ENCODE results near the gene ARHGAP30.
A peak's percentile ranks its signal among the peaks of the same experiment; 100 is the strongest.
"Not testable (repeated sequence)": the region's sequence is repeated elsewhere in the genome, so short reads cannot be mapped to it uniquely, and the experiment has no call there.

ARHGAP30 gene

DNA sequence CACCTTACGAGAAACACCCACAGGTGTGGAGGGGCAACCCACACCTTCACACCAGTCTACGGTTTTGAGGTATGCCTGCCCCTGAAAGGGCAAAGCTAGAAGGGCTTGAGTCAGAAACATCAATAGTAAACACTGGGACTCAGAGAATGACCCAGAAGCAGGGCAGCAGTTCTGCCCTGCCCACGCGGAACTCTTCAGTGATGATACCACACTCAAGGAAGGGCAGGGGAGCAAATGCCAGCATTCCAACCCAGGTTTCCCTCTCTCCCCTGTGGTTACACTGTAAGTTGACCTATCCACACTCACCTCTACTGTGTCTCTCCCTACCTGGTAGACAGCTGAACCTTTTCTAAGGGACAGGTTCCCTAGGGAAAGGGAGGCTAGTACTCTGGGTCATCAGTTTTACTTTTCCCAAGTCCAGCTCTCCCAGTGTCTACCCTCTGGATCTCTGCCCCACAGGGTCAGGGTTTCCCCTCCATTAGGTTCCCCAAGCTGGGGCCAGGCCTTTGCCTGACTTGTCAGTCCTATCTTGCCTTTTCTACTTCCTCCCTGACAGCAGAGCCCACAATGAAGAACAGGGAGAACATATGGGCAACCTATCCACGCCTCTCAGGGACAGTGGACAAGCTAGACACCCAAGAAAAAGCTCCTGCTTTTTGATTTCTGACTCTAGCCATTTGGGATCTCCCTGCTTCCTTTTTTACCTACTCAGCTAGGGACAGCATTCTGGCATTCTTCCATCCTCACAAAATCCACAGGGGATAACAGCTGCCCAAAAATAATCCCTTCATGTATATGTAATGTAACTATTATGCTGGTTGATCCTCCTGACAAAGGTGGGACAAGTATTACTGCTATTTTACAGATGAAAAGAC, 51.7 kb downstream of the ARHGAP30 start:
- FAIRE-seq, result no peak
- DNase-seq (ENCODE audit: low spot score), result no peak

DNA sequence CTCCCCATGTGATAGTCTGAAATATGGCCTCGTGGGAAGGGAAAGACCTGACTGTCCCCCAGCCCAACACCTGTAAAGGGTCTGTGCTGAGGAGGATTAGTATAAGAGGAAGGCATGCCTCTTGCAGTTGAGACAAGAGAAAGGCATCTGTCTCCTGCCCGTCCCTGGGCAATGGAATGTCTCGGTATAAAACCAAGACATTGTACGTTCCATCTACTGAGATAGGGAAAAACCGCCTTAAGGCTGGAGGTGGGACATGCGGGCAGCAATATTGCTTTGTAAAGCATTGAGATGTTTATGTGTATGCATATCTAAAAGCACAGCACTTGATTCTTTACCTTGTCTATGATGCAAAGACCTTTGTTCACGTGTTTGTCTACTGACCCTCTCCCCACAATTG, 52.5 kb downstream of the ARHGAP30 start:
- DNase-seq (ENCODE audit: low spot score); FAIRE-seq: not testable (repeated sequence)

DNA sequence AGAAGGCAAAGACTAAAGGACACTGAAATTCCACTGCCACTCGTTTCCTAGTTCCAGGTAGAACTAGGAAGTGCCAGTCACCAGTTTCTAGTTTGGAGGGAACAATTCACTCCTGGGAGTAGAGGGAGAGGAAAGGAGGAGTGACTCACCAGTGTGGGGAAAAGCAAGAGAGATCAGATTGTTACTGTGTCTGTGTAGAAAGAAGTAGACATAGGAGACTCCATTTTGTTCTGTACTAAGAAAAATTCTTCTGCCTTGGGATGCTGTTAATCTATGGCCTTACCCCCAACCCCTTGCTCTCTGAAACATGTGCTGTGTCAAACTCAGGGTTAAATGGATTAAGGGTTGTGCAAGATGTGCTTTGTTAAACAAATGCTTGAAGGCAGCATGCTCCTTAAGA, 53.0 kb downstream of the ARHGAP30 start:
- not testable (repeated sequence) for FAIRE-seq

DNA sequence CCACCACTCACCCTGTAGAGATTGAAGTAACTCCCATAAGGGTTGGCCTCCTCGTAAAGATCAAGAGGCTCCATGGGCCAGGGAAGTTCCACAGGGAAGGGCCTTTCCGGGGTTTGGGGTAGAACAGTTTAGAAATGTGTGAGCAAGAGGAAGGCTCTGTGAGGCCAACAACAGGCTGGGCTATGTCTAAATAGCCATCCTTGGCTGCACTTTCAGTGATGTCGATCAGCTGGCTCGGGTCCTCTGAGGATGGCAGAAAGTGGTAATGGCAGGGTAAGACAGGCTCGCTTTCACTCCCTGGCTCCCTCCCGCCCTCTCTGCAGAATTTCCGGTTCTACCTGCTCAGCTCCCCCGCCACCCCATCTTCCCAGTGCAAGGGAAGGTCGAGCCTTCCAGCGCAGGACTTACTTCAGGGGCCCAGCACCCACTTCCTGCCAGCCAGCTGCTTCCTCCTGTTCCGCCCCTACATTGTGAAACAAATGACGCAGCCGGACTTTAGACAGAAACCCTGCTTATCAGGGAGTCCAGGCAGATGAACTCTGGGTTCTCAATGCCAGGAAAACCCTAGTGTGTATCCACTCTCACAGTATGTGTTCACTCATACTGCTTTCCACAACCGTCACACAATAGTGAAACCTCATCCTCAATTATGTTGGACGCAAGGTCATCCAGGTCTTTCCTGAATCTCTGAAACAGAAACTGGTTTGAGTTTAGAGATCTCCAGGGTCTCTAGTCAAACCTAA, 56.0 kb downstream of the ARHGAP30 start:
- peak; percentile 55 for DNase-seq (ENCODE audit: low spot score)
- no peak for FAIRE-seq

More for the DNA sequence above, 53.0 kb downstream of the ARHGAP30 start:
- DNase-seq (ENCODE audit: low spot score), result not testable (repeated sequence)

DNA sequence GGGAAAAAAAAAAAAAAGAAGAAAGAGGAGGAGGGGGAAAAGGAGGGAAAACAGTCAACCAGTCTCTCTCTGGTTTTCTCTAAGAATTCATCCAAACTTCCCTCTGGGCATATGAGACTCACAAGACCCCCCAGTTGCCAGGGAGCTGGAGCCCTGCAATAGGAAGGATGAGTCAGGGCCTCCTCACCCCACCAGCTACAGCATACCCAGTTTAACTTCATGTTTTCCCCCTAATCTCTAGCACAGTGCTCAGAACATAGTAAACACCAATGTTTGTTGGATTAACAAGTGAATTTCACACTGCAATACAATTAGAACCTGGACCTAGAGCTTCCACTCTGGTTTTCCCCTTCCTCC, 56.6 kb downstream of the ARHGAP30 start:
- FAIRE-seq (no peak), DNase-seq (ENCODE audit: low spot score) (no peak)

DNA sequence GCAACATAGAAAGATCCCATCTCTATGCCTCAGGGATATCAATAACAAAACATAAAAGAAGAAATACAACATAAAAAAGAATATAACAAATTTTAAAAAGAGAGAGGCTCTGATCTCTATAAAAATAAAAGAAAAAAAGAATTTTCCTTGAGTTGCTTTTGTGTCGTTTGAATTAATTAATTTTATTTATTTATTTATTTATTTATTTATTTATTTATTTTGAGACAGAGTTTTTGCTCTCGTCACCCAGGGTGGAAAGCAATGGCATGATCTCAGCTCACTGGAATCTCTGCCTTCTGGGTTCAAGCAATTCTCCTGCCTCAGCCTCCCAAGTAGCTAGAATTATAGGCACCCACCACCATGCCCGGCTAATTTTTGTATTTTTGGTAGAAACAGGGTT, 57.3 kb downstream of the ARHGAP30 start:
- FAIRE-seq, result no peak
- no peak for DNase-seq (ENCODE audit: low spot score)

DNA sequence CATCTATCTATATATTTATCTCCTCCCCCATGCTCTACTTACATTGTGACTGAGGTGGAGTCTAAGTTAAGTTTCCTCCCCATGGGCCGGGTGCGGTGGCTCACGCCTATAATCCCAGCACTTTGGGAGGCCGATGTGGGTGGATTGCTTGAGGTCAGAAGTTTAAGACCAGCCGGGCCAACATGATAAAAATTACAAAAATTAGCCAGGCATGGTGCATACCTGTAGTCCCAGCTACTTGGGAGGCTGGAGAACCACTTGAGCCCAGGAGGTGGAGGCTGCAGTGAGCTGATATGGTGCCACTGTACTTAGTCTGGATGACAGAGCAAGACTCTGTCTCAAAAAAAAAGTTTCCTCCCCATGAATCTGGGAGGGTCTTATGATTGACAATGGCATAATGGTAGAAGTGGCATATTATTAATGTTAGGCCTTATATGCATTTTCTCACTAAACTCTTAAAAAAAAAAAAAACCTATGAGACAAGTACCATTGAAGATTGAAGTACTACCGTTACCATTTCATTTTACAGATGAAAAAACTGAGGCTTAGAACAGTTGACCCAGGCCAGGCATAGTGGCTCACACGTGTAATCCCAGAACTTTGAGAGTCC, 60.0 kb downstream of the ARHGAP30 start:
- FAIRE-seq (no peak), DNase-seq (ENCODE audit: low spot score) (no peak)

DNA sequence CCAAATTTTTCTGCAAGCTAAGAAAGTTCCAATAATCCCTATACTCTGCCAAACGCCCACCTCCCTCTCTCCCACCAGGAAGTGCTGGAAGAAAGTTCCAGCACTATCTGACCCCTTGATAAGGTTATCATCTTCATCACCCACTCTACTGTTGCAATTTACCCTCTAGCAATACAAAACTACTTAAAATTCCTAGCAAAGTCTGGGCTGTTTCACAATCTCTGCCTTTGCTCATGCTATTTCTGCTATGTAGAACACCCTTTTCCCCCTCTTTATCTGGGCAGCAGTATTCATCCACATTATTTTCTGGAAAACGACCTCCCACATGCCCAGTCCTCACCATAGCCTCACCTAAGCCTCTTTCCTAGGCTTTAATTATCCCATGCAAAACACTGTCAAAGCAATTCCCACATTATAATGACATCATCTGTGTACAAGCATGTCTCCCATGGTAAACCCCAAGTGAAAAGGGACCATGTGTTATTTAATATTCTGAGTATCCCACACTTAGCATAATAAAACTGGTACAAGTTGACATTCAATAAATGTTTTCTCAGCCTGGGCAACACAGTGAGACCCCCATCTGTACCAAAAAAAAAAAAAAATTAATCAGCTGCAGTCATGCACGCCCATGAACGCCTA, 60.7 kb downstream of the ARHGAP30 start:
- DNase-seq (ENCODE audit: low spot score) (no peak), FAIRE-seq (no peak)

DNA sequence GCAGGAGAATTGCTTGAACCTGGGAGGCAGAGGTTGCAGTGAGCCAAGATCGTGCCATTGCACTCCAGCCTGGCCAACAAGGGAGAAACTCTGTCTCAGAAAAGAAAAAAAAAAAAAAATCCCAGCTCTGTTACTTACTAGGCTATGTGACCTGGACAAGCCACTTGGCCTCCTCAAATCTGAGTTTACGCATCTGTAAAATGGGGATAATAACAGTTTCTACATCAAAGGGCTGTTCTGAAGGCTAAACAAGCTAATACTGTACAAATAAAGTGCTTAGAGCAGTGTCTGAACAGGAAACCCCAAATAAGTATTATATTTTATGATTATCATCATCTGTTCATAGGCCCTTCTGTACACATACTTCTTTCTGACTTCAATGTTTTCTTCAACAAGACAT, 62.3 kb downstream of the ARHGAP30 start:
- FAIRE-seq (no peak), DNase-seq (ENCODE audit: low spot score) (no peak)

DNA sequence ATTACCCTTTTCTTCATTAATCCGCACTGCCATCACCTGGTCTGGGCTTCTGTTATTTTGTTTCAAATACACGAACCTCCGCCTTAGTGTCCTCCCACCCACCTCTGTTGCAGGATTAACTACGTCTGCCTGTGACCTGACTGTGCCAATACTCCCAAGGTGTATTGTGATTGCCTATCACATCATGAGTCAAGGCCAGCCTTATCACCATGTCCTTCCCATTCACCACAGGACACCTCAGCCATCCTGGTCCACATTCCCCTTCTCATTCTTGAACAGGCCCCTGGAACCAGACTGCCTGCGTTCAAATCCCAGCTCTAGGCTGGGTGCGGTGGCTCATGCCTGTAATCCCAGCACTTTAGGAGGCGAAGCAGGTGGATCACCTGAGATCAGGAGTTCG, 63.1 kb downstream of the ARHGAP30 start:
- no peak for FAIRE-seq

DNA sequence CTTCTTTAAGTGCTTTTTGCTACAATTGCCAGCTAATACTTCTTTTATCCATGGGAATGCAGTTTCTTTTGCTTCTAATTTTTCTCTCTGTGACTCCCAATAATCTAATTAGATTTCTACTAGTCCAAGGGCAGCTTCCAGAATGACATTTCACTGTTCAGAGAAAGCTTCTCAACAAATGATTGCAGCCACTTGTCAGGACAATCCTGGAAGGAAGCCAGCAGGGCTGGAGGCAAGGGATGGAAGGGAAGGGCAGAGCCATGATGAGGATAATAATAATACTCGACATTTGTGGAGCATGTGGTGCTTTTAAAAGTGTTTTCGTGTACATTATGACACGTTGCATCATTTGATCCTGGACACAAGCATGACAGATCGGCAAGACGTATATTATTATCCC, 68.2 kb downstream of the ARHGAP30 start:
- DNase-seq (ENCODE audit: low spot score) (no peak), FAIRE-seq (no peak)

More for the DNA sequence above, 63.1 kb downstream of the ARHGAP30 start:
- no peak for DNase-seq (ENCODE audit: low spot score)

DNA sequence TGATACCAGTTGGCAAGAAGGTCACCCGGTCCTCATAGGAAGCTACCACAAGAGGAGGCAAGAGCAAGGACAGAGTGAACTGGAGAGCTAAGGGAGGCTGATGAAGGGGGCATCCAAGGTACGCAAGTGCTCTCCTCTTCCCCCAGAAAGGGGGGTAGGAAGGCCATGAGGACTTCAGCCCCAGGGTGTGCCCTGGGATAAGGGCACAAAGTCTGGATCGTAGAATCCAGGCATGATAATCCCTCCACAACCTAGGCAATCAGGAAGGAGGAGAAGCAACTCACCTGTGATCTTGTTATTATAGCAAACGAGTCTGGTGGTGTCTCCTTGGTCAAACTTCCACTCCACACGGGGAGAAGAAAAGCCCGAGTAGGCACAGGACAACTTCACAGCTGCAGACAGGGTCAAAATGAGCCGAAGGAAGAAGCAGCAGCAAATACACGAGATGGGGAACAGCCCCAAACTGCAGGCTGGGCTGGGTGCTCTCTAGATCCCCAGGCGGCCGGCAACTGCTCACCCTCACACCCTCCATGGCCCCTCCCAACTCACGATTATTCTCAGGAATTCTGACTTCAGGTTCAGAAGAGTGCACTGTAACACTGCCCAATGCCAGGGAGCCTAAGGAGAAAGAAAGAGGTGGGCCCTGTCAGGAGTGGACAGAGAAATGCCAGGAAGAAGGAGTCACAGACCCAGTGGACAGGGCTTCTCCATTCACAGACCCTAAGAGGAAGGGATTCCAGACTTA, 68.8 kb downstream of the ARHGAP30 start:
- no peak for DNase-seq (ENCODE audit: low spot score)
- FAIRE-seq, result no peak

DNA sequence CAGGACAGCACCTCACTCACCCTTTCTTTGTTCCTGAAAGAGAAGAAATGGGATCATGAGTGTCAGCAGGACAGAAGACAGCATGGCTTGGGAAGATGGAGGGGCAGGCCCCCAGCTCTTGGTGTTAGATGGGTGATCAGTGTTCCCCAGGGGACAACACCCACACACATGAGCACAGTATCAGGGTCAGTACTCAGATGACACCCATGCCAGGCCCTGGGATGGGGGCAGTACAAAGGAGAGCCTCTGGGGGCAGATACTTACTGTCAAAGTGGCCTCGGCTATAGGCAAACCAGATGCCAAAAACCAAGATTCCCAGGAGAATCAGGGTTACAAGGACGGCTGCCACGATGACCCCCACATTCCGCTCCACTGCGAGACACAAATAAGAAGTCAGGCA, 70.3 kb downstream of the ARHGAP30 start:
- DNase-seq (ENCODE audit: low spot score) (no peak), FAIRE-seq (no peak)

DNA sequence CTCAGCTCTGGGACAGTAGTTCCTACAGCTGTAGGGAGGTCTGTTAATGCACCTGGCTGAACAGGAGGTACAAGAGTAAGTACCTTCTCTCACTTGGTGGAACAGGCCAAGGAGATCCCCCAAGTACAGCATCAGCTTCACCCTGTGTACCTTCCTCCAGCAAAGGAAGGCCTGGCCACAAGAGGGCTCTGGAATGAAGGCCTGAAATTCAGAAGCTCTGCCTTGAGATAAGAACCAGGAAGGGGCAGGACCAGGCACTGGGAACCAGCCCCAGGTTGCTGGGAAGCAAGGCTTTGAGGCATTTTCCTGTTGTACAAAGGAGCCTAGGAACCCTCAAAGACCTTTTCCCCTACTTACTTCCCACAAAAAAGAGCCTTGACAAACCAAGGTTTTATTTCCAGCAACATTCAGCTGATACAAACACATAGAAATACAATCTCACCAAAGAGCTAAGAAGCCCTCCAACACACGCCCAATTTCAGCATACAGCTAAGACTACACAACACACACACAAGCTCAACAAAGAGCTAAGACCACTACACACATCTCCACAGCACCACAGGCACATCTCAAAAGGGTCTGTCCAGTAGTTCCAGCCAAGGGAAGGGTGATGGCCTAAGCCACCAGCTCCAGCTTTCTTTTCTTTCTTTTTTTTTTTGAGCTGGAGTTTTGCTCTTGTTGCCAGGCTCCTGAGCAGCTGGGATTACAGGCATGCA, 72.2 kb downstream of the ARHGAP30 start:
- FAIRE-seq (no peak), DNase-seq (ENCODE audit: low spot score) (no peak)
